GM19455 (cell line): Measurements from ENCODE around the gene SEMA6B.
"Not testable (repeated sequence)": the region's sequence is repeated elsewhere in the genome, so short reads cannot be mapped to it uniquely, and the experiment has no call there.

Experiments used
- ATAC-seq: cut with Tn5 transposase; IDR thresholded peaks from one replicate; pipeline ENCODE4 v1.9.1; 2021; ENCODE audit not compliant: unreplicated experiment

Gene SEMA6B

GRCh38 chr19:4548238-4548584 is 11.3 kb downstream of the SEMA6B start:
- no peak for ATAC-seq

DNA sequence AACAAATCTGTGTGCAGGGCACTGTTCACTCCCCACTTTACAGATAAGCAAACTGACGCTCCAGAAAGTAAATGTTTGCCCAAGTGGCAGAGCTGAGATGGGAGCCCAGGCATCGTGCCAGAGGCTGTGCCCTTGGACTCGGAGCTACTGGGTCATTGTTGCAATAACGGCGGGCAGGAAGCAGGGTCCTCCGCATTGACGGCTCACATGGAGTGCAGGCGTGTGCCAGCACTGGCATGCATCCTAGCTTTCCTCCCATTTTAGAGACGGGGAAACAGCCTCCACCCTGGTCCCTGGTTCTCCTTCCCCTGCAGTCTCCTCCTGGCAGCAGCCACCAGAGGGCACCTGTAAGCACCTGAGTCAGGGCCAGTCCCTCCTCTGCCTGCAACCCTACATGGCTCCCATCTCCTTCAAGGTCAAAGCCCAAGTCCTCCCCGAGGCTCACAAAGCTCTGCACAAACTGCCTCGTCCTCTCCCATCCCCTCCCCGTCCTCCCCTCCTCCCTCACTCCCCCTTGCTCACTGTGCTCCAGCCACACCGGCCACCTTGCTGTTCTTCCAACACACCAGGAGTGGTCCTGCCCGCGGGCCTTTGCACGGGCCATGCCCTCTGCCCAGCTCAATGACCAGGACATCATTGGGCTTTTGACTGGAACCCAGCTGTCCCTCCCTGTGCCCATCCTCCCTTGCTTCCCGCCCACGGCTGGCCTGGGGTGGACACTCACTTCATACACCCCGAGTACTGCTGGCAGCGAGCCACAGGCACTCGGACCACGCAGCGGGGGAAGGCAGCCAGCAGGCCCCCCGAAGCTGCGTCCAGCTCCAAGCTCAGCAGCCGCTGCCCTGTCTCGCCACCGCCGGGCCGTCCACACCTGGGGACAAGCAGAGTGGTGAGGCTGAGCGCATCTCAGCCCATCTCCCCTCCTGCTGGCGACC is 11.9 kb downstream of the SEMA6B start:
- ATAC-seq = no peak

DNA sequence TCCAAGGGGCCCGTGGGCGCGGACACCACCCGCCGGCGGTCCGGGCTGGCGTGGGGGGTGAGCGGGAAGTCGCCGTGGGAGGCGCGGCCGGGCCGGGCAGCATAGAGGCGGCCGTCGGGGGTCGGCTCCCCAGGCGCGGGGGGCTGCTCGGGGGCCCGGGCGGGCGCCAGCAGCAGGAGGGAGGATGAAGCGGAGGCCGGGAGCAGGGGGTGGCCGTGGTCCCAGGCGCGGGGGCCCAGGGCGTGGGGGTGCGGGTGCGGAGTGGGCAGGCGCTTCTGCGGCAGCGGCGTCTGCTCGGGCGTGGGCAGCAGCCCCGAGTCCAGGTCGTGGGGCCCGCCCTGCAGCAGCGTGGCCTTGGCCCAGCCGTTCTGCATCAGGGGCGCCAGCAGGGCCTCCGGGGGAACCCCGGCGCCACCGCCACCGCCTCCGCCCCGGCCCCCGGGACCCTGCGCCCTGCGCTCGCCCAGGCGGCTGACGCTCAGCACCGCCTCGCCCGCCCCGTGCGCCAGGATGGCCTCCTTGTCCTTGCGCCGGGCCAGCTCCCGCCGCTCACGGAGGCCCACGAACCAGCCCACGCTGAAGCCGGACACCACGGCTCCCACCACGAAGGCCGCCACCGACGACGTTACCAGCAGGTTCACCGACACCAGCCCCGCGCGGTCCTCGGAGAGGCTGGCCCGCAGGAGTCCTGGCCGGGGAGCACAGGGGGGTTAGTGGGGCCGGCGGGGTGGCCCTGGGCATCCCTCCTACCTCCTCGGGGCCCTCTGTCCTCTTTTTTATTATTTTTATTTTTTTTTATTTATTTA is 15.4 kb downstream of the SEMA6B start:
- ATAC-seq = no peak

GRCh38 chr19:4542896-4543841 is 16.3 kb downstream of the SEMA6B start:
- no peak for ATAC-seq

DNA sequence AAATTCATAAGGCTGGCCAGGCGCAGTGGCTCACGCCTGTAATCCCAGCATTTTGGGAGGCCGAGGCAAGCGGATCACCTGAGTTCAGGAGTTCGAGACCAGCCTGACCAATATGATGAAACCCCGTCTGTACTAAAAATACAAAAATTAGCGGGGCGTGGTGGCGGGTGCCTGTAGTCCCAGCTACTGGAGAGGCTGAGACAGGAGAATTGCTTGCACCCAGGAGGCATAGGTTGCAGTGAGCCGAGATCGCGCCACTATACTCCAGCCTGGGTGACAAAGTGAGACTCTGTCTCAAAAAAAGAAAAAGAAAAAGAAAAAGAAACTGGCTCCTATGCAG is 17.7 kb downstream of the SEMA6B start:
- not testable (repeated sequence) for ATAC-seq

- ATAC-seq = no peak
Observed at GRCh38 chr19:4541114-4541805, 18.2 kb downstream of the SEMA6B start.

- no peak for ATAC-seq
Observed at GRCh38 chr19:4539693-4540581, 19.5 kb downstream of the SEMA6B start, which contains the start of gene LRG1. Gene LRG1 (minus strand): TSS chr19:4540036. CDS start chr19:4540013, 23 bp downstream.

- no peak for ATAC-seq
Observed at GRCh38 chr19:4539169-4539692, 20.3 kb downstream of the SEMA6B start.

DNA sequence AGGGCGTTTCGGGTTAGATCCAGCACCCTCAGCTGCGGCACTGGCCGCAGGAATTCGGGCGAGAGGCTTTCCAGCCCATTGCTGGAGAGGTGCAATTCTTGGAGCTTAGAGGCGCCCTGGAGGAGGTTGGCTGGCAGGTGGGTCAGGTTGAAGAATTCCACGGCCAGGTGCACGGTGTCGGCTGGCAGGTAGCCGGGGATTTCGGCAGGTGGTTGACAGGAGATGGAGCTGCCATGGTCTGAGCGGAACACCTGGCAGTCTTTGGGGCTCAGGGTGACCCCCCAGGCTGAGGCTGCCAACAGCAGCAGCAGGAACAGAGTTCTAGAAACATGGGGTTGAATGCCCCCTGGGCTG is 20.9 kb downstream of the SEMA6B start:
- ATAC-seq = no peak

GRCh38 chr19:4537953-4538600 is 21.4 kb downstream of the SEMA6B start:
- no peak for ATAC-seq

DNA sequence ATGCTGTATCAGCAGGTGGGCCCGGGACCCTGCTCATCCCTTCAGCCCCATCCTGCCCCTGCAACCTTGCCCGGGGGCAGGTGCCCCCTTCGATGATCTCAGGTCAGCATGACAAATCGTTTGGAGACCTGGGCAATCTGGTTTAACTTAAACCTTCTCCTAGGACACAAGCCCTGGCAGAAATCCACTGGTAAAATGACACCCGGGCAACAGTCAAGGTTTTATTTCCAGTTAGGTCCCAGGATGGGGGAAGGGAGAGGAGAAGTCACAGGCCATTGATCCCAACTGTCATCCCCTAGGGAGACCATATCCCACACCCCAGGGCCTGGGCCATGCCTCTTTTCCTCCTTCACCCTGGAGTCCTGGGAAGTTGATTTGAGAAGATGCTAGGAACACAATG is 22.7 kb downstream of the SEMA6B start:
- ATAC-seq = no peak

- no peak for ATAC-seq
Observed at GRCh38 chr19:4534836-4535658, 24.4 kb downstream of the SEMA6B start, which contains the start of gene PLIN5. Gene PLIN5 (minus strand): TSS chr19:4535224. CDS start chr19:4534074, 1,150 bp downstream.

DNA sequence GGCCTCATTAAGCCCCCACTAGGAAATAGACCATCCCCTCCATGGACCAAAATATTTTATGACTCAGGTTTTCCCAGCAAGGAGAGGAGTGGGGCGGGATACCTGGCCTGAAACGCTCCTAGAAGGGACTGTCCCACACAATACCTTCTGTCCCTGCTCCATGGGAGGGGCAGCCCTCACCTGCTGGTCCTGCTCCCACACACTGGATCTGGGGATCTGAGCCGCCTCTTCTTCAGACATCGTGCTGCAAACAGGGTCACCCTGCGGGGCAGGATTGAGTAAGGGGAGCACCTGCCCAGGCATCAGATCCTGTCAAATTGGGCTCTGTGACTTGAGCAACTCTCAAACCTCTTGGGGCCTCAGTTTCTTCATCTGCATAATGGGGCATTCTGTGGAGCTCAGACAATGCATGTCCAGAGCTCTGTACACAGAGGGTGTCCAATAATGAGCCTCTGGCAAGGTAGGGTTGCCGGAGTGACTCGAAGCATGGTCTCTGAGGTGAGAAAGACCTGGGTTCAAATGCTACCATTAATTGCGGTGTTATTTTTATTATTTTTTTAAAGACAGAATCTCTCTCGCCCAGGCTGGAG is 25.6 kb downstream of the SEMA6B start:
- ATAC-seq = no peak

DNA sequence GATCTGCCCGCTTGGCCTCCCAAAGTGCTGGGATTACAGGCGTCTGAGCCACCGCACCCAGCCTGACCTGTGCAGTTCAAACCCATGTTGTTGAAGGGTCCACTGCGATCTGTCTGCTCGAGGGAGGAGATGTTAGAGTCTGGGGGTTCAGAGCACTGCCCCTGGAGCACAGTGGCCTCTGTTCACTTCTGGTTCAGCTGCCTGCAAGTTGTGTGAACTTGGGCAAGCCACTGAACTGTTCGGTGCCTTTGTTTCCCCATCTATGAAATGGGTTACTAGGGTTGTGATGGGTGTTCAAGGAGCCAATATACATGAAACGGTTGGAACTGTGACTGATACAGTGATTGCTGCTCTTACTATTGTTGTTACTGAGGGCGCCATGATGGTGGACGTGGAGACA is 26.1 kb downstream of the SEMA6B start:
- ATAC-seq = no peak

DNA sequence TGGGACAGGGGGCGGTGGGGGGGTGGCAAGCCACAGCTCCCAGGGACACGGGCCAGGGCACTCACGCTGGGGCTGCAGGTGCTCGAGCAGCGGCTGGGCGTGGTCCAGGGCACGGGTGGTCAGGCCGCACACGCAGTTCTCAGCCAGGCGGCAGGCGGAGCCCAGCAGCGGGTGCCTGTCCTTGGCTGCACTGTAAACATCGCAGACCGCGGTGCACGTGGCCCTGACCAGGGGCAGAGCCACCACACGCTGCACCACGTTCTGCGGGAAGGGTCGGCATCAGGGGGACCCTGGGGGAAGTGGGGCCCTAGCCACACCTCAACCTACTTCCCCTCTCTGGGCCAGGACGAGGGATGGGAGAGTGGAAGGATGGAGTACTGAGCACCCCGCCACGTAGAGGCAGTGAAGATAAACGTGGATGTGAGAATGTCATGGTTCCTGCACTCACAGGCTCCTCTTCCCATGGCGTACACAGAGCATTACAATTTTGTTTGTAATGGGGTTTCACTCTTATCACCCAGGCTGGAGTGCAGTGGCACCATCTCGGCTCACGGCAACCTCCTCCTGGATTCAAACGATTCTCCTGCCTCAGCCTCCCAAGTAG is 27.8 kb downstream of the SEMA6B start:
- ATAC-seq = no peak

DNA sequence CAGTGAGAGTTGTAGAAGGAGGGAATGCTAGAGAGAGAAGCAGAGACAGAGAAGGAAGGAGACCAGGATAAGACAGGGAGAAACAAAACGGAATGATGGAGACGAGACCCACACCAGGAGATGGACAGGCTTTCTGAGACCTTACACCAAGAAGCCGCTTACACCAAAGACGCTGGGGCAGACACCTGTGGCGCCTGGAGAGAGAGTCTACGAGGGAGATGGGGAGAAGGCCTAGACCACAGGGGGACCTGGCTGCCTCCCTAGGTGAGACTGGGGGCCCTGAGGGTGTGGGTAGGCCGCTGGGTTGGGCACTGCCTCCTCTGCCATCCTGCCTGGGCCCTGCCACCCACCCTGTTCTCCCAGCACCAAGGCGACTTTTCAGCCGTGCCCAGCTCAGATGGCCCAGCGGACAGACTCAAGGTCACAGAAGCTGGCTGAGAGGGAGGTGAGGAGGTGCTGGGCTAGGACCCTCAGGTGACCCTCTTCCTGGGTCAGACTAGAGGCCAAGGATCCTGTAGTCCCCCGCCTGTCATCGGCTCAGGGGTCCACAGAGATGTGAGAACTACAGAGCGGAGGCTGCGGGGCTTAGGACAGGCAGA is 29.5 kb downstream of the SEMA6B start:
- no peak for ATAC-seq

- ATAC-seq = no peak
Observed at GRCh38 chr19:4528843-4529242, 30.6 kb downstream of the SEMA6B start.
